ENCODE measurements around the gene CD28.

- TF ChIP-seq, protein P1, sequence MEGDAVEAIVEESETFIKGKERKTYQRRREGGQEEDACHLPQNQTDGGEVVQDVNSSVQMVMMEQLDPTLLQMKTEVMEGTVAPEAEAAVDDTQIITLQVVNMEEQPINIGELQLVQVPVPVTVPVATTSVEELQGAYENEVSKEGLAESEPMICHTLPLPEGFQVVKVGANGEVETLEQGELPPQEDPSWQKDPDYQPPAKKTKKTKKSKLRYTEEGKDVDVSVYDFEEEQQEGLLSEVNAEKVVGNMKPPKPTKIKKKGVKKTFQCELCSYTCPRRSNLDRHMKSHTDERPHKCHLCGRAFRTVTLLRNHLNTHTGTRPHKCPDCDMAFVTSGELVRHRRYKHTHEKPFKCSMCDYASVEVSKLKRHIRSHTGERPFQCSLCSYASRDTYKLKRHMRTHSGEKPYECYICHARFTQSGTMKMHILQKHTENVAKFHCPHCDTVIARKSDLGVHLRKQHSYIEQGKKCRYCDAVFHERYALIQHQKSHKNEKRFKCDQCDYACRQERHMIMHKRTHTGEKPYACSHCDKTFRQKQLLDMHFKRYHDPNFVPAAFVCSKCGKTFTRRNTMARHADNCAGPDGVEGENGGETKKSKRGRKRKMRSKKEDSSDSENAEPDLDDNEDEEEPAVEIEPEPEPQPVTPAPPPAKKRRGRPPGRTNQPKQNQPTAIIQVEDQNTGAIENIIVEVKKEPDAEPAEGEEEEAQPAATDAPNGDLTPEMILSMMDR (IDR thresholded peaks at IDR 0.05), result no peak
- TF ChIP-seq POLR2AphosphoS5 (IDR thresholded peaks at IDR 0.05) (no peak), POLR2A (IDR thresholded peaks at IDR 0.05) (no peak)
These were observed 26.6 kb downstream of the CD28 start for GRCh38 chr2:203732953-203733510.

Data from prostate gland (tissue), 2 donors.